GM12872 (cell line): ENCODE measurements around the gene PEX5L.

Source experiments
- CTCF ChIP-seq: IDR thresholded peaks from 3 replicates; pipeline ENCODE4 v1.5.1; 2011; ENCODE audit warnings: low read depth, mild to moderate bottlenecking, low read length, moderate library complexity; ENCODE audit not compliant: insufficient read depth

PEX5L gene

GRCh38 chr3:180068023-180068422 is 31.3 kb upstream of the PEX5L start:
- TF ChIP-seq CTCF: no peak

GRCh38 chr3:180066598-180066997 is 29.9 kb upstream of the PEX5L start:
- no peak for TF ChIP-seq CTCF

- TF ChIP-seq CTCF: no peak
Measured at GRCh38 chr3:180063783-180064182, 27.0 kb upstream of the PEX5L start.

GRCh38 chr3:180062771-180063170 is 26.0 kb upstream of the PEX5L start:
- TF ChIP-seq CTCF: no peak

GRCh38 chr3:180059356-180059755 is 22.6 kb upstream of the PEX5L start:
- no peak for TF ChIP-seq CTCF

- TF ChIP-seq CTCF: no peak
Measured at GRCh38 chr3:180058238-180058637, 21.5 kb upstream of the PEX5L start.

GRCh38 chr3:180049391-180049790 is 12.7 kb upstream of the PEX5L start:
- no peak for TF ChIP-seq CTCF

- TF ChIP-seq CTCF: no peak
Measured at GRCh38 chr3:180048840-180049239, 12.1 kb upstream of the PEX5L start.
